AG08396 (cell line): ENCODE data around the gene GALC.
"Not testable (repeated sequence)": the region's sequence is repeated elsewhere in the genome, so short reads cannot be mapped to it uniquely, and the experiment has no call there.

Experiments used
- DNase-seq: peaks from one replicate; pipeline ENCODE4 v3.0.0; 2012; ENCODE audit warnings: low spot score, mixed read lengths

Gene GALC

DNA sequence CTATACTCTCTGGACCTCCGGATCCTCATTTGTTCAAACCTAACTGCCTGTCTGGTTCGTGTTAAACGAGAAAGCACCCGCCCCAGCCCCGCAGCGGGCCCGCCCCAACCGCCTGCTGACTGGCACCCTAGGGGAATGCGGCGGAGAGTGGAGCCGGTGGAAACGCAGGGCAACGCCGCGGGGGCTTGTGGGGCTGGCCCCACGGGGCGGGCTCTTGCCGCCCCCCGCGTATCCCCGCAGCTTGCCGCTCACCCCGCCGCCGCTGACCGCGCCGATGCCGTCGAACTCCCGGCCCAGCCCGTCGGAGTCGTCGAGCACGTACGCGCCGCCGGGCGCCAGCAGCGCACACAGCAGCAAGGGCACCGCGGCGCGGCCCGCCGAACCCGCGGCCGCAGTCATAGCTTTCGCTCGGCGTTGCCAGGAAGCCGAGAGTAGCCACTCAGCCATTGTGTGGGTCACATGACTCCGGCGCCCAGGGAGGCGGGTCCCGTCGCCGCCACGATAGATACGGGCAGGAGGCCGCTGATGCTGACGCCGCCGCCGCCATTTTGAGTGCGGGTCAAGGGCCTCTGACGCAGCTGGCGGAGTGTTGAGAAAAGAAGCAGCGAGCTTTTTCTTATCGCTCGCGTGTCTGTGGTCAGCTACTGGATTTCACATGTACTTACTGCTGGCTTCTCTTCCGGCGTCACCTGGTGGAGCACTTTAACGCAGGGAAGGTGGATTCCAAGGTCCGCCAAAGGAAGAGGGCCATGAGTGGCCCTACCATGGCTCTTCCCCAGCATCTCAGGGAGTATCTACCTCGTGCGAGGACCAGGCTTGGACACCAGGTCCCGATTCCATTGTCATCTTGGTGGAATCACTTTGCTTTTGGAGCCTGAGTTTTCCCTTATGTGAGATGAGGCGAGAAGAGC is at the start of gene GALC:
Gene GALC, minus strand, starts transcription at position 465 of the 911 bp plus-strand sequence. Its CDS starts 18 bp downstream, at position 447.
- peak; percentile 91 for DNase-seq

DNA sequence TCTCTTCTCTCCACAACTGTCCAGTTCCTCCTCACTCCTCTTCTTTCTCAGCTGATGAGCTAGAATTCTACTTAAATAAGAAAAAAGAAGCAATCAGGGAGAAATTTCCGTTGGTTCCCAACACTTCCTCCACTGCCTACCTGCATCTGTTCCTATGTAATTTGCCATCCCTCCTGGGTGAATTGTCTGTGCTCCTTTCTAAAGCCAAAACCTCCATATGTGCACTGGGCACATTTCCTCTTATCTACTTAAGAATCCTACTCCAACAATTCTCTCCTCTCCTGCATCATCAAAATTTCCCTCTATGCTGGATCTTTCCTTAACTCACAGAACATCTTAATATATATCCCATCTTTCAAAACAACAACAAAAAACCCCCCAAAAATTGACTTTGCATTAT is 47.2 kb upstream of the GALC start:
- no peak for DNase-seq

DNA sequence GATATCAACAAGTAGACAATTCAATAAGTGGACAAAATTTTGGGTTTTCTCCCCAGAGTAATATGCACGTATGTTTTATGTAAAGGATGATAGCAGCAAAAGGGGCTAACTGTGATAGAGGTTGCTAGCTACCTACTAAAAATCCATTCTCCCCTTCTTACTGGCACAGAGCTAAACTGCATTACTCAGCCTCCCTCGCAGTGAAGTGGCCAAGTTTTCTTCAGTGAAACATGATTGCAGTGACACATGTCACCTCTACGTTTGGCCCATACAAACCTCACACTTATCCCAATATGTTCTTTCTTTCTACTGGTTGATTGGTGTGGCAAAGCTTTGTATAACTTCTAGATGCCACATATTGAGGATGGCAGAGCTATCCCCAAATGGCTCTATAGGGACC is 46.2 kb upstream of the GALC start:
- DNase-seq = no peak

DNA sequence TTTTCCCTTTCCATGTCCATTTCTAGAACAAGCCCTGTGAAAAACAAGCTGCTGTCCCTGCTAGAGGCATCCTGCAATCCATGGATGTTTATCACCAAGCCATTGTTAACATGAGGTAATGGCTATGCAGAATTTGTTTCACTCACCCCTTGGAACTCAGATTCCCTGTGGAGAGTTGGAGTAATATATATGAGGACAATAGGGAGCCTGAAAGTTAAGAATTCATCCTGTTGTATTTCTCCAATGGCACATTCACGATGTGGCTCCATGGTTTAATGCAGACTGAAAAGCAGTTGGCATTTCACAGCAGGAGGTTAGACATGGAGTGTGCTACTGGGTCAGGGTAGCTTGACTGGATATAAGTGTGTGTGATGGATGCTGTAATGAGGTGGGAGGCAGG is 44.3 kb upstream of the GALC start:
- DNase-seq = no peak

DNA sequence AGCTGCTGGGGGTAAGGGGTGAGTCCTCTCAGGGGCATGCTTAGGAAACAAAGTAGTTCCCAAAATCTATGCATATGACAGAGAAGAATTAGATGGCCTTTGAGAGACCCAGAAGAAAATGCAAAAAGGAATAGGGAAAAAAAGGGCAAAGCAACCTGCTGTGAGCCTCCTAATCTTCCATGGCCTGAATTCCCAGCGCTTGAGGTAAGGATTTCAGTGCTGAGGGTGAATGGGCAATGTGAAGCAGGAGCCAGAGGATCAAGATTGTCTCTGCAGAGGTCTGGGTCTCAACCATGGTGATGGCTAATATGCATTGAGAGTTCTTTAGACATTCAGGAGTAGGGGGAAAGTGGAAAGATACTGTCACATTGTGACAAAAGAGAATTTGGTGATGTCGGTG is 43.4 kb upstream of the GALC start:
- no peak for DNase-seq

DNA sequence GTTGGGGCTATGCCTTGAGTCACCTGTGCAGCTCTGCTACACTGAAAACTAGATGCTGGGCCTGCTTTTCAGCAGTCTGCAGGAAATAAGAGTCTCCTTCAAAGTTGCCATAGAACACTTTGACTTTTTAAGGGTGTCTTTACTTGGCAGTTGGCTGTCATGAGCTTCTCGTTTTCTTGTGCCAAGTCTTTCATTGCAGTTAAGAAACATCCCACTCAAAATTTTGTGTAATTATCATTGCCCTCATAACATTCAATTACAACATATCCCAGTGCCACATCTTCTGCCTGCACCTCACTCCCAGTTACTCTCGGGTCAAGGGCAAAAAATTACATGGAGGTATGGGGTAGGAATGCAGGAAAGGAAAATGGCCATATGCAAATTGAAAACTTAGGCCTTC is 41.1 kb upstream of the GALC start:
- no peak for DNase-seq

DNA sequence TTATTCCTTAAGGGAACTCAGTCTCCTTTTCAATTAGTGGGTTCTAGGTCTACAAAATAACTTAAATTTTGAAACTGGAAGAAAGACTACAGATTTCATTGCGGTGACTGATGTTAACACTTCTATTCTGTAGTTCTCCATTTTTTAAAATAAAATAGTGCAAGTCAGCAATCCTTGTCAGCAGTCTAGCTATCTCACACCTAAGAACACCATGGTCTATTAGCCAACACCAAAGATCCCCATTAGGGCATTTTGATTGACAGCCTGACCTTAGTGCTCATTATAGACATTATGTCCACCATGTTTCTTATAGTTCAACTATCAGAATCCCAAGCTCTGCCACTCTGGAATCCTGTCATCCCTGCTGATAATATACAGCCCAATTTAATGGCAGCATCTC is 39.4 kb upstream of the GALC start:
- no peak for DNase-seq

DNA sequence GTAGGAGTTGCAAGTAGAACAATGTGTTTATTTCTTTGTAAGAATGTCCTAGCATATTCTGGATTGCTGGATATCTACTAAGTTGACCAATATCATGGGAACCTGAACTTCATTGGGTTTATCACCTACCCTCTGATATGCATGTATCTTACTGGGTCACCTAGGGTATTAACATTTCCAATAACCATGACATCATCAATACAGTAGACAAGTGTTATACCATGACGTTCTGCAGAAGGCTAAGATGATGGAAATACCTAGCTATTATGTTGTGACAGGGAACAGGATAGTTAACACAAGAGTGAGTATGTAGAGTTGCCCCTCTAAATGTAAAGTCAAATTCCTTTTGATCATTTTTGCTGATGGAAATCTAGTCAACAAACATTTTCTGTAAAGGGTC is 37.9 kb upstream of the GALC start:
- no peak for DNase-seq

DNA sequence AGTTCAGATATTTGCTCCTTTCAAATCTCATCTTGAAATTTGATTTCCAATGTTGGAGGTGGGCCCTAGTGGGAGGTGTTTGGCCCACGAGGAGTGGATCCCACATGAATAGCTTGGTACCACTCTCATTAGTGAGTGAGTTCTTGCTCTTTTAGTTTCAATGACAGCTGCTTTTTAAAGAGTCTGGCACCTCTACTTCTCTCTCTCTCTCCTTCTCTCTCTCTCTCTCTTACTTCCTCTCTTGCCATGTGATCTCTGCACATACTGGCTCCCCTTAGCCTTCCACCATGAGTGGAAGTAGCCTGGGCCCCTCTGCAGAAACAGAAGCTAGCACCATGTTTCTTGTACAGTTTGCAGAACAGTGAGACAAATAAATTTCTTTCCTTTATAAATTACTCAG is 37.1 kb upstream of the GALC start:
- DNase-seq = no peak

DNA sequence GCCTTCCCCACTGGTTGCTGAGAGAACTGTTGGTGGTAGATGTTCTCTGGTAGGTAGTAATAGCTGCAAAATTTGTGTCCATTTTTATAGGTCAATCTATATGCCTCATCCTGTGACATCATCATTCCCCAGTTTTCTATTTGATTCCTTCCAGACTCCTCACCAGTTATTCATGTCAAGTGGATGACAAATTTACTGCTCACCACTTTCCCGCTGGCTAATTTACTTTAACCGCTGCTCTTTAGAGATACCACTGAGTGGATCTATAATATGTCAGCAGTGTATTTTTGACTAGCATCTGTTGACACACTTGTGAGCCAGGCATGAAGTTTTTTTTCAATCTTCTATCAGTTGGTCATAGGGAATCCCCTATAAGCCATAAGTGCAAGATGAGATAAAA is 36.5 kb upstream of the GALC start:
- DNase-seq = no peak

DNA sequence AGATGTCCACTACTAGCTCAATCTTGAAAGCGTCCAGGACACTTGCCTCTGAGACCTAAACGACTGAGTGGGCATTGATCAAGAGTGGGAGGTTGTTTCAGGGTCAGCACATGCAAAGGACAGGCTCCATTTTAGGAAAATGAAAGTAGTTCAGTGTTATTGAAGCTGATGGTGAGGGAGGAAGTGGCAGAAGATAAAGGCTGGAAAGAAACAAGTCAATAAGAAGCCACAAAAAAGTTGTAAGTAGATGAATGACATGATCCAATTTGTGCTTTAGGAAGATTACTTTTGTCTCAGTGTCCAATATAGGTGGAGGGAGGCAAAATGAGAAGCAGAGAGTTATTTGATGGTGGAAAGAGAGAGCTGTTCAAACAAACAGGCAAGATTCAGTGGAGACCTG is 33.9 kb upstream of the GALC start:
- DNase-seq = no peak

DNA sequence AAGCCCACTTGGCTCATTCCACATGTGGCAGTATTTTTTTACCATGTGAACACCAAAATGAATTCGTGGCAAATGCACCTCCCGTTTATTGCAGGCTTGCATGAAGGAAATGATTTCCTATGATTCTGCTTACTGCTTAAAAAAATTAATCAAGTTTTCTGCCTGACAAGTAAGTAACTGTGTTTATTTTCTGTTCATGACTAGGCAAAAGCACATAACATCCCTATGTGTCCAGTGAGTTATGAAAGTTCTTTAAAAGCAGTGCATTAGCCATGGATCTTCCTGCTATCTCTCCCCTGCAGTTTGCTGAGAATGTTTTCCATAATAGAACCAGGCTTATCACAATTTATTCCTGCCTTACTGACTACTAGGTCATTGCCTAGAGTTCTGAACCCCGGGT is 32.3 kb upstream of the GALC start:
- DNase-seq = no peak

DNA sequence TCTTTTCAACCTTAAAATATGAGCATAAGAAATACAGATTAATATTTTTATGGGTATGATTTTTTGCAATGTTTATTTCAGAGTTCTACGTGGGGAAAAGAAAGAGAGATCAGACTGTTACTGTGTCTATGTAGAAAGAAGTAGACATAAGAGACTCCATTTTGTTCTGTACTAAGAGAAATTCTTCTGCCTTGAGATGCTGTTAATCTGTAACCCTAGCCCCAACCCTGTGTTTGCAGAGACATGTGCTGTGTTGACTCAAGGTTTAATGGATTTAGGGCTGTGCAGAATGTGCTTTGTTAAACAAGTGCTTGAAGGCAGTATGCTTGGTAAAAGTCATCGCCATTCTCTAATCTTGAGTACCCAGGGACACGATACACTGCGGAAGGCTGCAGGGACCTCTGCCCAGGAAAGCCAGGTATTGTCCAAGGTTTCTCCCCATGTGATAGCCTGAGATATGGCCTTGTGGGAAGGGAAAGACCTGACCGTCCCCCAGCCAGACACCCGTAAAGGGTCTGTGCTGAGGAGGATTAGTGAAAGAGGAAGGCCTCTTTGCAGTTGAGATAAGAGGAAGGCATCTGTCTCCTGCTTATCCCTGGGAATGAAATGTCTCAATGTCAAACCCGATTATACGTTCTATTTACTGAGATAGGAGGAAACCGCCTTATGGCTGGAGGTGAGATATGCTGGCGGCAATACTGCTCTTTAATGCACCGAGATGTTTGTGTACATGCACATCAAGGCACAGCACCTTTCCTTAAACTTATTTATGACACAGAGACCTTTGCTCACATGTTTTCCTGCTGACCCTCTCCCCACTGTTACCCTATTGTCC is 31.5 kb upstream of the GALC start:
- not testable (repeated sequence) for DNase-seq

DNA sequence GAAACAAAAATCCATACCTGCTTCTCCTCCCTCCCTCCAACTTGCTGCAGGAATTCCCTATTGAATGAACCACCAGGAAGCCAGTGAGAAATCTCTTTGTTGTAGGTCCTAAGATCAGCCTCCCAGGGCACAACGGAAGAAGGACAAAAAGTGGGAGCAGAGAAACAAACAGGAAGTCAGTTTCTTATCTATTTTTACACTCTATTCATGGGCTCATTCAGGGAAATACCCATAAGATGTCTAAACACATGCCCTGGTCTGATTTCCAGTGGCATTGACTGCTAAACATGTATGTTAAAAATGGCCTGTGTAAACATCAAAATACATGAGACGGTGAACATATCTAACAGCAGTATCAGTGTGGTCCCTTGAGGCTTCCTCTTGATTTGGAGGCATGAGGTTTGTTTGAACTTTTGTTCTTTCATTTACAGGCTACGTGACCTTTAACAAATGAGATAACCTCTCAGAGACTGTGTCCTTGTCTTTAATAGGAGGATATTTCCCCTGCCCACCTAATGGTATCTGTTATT is 30.7 kb upstream of the GALC start:
- no peak for DNase-seq

DNA sequence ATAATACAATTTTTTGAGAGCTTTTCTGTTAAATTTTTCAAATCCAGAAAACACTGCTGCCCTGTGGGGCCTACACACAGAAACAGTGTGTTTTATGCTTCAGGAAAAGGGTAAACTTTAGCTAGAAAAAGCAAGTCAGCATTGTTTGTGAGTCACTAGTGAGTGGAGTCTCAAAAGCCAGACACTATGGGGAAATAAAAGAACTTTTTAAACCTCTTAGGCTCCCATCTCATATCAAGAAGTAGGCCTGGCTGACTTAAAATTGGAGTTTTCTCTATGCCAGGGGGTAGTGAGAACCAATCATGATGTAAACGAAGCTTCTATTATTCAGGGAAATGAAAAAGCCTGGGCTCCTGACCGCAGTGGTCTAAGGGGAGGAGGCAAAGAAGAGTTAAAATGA is 24.6 kb upstream of the GALC start:
- no peak for DNase-seq

DNA sequence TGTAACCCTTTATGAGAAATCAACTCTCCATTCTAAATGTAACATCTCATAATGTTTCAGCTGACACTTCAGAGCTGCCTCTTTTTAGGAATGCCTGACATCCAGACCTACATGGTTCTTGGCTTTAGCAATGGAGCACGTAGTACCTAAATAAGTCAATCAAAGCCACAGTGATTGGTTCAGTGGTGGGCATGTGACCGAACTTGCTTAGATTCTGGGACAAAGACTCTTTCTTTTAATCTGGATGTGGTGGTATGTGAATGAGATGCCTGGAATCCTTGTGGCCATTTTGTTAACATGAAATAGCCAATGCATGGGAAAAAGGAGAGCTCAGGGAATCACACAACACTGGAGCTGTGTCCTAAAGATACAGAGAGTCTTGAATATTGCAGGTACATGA is 23.8 kb upstream of the GALC start:
- DNase-seq = no peak

DNA sequence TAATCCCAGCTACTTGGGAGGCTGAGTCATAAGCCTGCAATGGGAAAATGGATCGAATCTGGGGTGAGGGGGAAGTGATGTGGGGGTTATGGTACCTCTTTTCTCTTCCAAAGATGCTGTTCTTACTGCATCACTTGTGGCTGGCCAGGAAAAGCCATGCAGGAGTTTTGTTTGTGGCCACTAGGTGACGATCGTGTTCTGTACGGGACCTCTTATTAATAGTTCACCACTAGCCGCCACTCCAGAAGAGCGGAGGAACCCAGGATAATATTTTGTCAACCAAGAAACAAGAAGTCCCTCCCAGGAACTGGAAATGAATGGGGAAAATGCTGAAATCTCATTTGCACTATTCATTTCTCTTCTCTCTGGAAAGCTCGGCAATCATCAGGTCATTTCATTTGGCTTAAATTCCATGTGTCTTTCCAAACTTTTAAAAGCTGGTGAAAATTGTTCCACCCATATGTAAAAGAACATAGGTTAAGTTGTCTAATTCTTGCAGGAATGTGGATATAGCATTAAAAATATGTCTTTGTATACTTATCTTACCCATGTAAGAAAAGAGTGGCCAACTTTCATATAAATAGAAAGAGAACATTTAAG is 20.9 kb upstream of the GALC start:
- DNase-seq = peak; percentile 55

DNA sequence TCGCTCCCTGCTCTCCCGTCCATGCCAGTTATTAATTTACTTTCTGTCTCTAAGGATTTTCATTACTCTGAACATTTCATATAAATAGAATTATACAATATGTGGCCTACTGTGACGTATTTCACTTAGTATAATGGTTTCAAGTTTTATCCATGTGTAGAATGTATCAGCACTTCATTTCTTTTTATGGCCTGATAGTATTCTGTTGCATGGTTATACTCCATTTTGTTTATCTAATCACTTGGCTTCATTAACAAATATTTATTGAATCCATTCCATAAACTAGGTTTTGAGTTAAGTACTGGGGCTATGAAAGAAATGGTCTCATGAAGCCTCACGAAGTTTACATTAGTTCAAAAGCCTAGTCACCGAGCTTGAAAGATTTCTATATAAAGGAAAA is 19.5 kb upstream of the GALC start:
- no peak for DNase-seq

DNA sequence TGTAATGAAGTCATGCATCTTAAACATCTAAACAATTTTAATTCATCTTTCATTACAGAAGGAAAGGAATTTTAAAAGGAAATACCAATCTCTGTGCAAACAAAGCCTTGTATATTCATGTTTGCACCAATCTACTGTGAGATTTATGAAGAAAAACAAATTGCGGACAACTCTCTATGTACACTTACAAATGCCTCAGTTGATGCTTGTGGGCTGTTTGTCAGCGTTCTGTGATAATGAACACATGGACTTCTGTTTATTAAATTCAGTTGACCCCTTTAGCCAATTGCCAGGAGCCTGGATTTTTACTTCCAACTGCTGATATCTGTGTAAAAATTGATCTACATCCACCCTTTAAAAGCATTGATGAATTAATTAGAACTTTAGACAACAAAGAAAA is 17.3 kb upstream of the GALC start:
- DNase-seq = no peak

DNA sequence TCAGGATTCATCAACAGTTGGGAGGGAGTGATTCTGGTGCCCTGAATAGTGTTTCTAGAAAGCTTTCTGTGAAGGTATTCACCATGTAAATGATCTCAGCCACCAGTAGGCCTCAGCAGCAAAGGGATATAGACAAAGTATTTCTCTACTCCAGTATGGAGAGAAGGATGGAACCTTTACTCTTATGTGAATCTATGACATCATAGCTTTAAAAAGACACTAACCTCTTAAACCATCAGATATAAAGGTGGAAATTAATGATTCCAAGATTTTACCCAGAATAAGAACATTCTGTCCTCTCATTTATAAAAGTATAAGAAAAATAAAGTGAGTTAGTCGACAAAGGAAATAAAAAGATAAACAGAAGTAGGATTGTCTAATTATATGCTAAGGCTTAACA is 16.5 kb upstream of the GALC start:
- DNase-seq = no peak

DNA sequence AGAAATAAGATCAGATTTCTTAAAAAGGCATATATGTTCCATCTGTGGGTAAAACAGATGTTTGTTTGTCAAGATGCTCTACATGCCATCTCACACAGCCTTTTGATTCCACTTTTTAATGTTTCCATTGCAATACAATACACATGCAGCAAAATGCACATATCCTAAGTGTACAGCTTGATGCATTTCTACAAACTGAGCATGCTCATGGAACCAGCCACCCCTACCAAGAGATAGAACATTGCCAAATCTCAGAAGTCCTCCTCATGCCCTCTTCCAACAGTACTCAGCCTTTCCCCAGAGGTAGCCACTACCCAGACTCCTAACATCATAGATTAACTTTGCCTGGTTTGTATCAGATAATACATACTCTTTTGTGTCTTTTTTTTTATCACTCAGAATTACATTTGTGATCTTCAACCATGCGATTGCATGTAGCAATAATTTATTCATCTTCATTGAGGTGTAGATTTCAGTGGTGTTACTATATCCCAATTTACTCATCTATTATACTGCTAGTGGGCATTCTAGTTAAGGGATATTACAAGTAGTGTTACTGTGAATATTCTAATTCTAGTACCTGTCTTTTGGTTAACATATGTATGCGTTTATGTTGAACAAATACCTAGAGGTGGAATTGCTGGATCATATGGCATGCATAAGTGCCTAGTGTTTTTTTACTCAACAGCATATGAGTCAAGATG is 15.2 kb upstream of the GALC start:
- no peak for DNase-seq

DNA sequence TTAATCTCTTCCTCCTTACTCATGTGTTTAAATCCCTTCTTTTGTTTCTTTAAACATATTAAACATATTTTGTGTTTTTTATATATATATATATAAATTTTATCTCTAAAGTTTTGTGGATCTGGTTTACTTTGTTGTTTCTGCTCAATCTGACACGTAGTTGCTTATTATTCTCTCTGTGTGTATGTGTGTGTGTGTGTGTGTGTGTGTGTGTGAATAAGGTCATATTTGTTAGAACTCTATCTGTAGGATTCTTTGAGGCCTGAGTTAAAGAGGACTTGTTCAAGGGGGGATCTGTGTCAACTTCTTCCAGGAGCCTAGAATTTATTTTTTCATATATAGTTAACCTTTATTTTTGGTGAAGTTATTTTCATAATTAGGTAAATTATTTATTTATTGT is 14.6 kb upstream of the GALC start:
- no peak for DNase-seq
